GM12878 (cell line): ENCODE data around the gene TMEM235. TPM values are rescaled to one million over a fixed set of nuclear protein-coding genes. Genes with fewer than 3 reads are reported as not detected.

Experiments used
- ATAC-seq: fragments of 200-7000 bp; cut with Tn5 transposase; 3 replicates; pipeline ENCODE4 v1.9.1; 2020; ENCODE audit warnings: mild to moderate bottlenecking, moderate library complexity
- BruUV-seq: library from RNA; stranded (reverse); fragments of 400-500 nt; replicated peaks from 2 replicates; lab custom pipeline; 2021; lab: Mats Ljungman, UMichigan
- CTCF ChIA-PET: fragments of 300-600 bp; sonication (Branson Sonifier 250); formaldehyde crosslinking; extraction: SDS; loops from one replicate; lab custom pipeline; 2021; ENCODE audit warnings: inconsistent platforms; lab: Yijun Ruan, JAX
- POLR2A ChIA-PET: fragments of 350-600 bp; formaldehyde crosslinking; extraction: SDS; loops from one replicate; lab custom pipeline; 2021; ENCODE audit warnings: inconsistent platforms; lab: Charles Lee
- RAD21 ChIA-PET: fragments of 300-600 bp; sonication (Branson Sonifier 250); formaldehyde crosslinking; loops from one replicate; lab custom pipeline; 2023; ENCODE audit warnings: antibody characterized with exemption; ENCODE audit not compliant: unreplicated experiment; lab: Charles Lee
- SMC1A ChIA-PET: fragments of 300-600 bp; sonication (Branson Sonifier 250); formaldehyde crosslinking; loops from one replicate; lab custom pipeline; 2023; ENCODE audit not compliant: unreplicated experiment, uncharacterized antibody; lab: Charles Lee
- DNase-seq: peaks from one replicate; pipeline ENCODE4 v3.0.0-alpha.2; 2011; ENCODE audit warnings: low read depth, low spot score
- FAIRE-seq: peaks from 3 replicates; lab custom pipeline; 2011; peaks lifted over from hg19 to GRCh38; lab: Jason Lieb, UNC
- H2AFZ ChIP-seq: 2 replicates; pipeline ENCODE4 v1.6.0; 2011; ENCODE audit warnings: low read depth, low read length, control low read depth; ENCODE audit not compliant: control insufficient read depth
- H3K27ac ChIP-seq: 2 replicates; pipeline ENCODE4 v1.5.1; 2011; ENCODE audit warnings: control low read depth; ENCODE audit not compliant: control insufficient read depth, insufficient read depth
- H3K27me3 ChIP-seq, 2 experiments: replicated peaks in 1 of 2; 2 replicates each; pipeline versions ENCODE4 v1.6.0 to v1.6.1; 2011; ENCODE audit warnings: low read length in 1 of 2; ENCODE audit not compliant: control insufficient read depth in 2 of 2, insufficient read depth in 2 of 2
- H3K36me3 ChIP-seq, 2 experiments: 2 replicates each; pipeline ENCODE4 v1.5.1; 2011; ENCODE audit warnings: low read length in 1 of 2; ENCODE audit not compliant: control insufficient read depth in 2 of 2, insufficient read depth in 2 of 2
- H3K4me1 ChIP-seq: 2 replicates; pipeline ENCODE4 v1.6.1; 2011; ENCODE audit warnings: mild to moderate bottlenecking, low read length, moderate library complexity, mixed read lengths; ENCODE audit not compliant: control insufficient read depth, insufficient read depth
- H3K4me2 ChIP-seq: 2 replicates; pipeline ENCODE4 v1.6.0; 2011; ENCODE audit warnings: control low read depth; ENCODE audit not compliant: control insufficient read depth, insufficient read depth
- H3K4me3 ChIP-seq: fragments of 200-600 bp; sonication (generic); 2 replicates; pipeline ENCODE4 v1.5.1; 2016
- H3K79me2 ChIP-seq: 2 replicates; pipeline ENCODE4 v1.6.0; 2011; ENCODE audit warnings: low read length; ENCODE audit not compliant: control insufficient read depth, insufficient read depth
- H3K9ac ChIP-seq: 2 replicates; pipeline ENCODE4 v1.8.0; 2011; ENCODE audit warnings: low read length, control low read depth, mixed read lengths; ENCODE audit not compliant: control insufficient read depth, insufficient read depth
- H3K9me3 ChIP-seq: replicated peaks from 3 replicates; pipeline ENCODE4 v1.5.1; 2011; ENCODE audit warnings: mild to moderate bottlenecking, low read length; ENCODE audit not compliant: control insufficient read depth, insufficient read depth
- H4K20me1 ChIP-seq: 2 replicates; pipeline ENCODE4 v1.6.0; 2011; ENCODE audit not compliant: control insufficient read depth, insufficient read depth
- BACH1 ChIP-seq: fragments of 450-650 bp; IDR thresholded peaks from 2 replicates; pipeline ENCODE4 v1.6.1; 2017; ENCODE audit warnings: mild to moderate bottlenecking, borderline replicate concordance
- BMI1 ChIP-seq: fragments of 450-650 bp; IDR thresholded peaks from 2 replicates; pipeline ENCODE4 v1.6.1; 2016; ENCODE audit warnings: mild to moderate bottlenecking, moderate library complexity, borderline replicate concordance
- CHD1 ChIP-seq: IDR thresholded peaks from 2 replicates; pipeline ENCODE4 v1.6.1; 2012; ENCODE audit warnings: low read depth, low read length, improper control_type of control experiment
- ESRRA ChIP-seq: IDR thresholded peaks from 2 replicates; pipeline ENCODE4 v1.6.1; 2012; ENCODE audit warnings: mild to moderate bottlenecking, low read length, improper control_type of control experiment
- EZH2 ChIP-seq: IDR thresholded peaks from 2 replicates; pipeline ENCODE4 v1.6.1; 2012; ENCODE audit warnings: low read depth, mild to moderate bottlenecking, control low read depth, inconsistent platforms, low read length, borderline replicate concordance; ENCODE audit not compliant: control insufficient read depth
- HCFC1 ChIP-seq: fragments of 150-350 bp; IDR thresholded peaks from 2 replicates; pipeline ENCODE4 v1.6.1; 2014; ENCODE audit warnings: low read length
- MAX ChIP-seq: IDR thresholded peaks from 2 replicates; pipeline ENCODE4 v1.6.1; 2012; ENCODE audit warnings: low read depth, low read length, improper control_type of control experiment
- MEF2A ChIP-seq: IDR thresholded peaks from 2 replicates; pipeline ENCODE4 v1.6.1; 2011; ENCODE audit warnings: low read depth, mild to moderate bottlenecking, low read length, moderate library complexity; ENCODE audit not compliant: insufficient read depth
- NFXL1 ChIP-seq: fragments of 450-650 bp; IDR thresholded peaks from 2 replicates; pipeline ENCODE4 v1.6.1; 2017; ENCODE audit warnings: antibody characterized with exemption, mild to moderate bottlenecking, borderline replicate concordance
- SREBF1 ChIP-seq: IDR thresholded peaks from 2 replicates; pipeline ENCODE4 v1.6.1; 2012; ENCODE audit warnings: mild to moderate bottlenecking, low read length
- WGBS: methylation state at CpG from one replicate; pipeline ENCODE4 v1.1.6; 2016; ENCODE audit warnings: low lambda C conversion rate; ENCODE audit not compliant: insufficient replicate concordance, insufficient coverage; ENCODE audit errors: missing lambda C conversion rate; 5-methylcytosine and 5-hydroxymethylcytosine counted together
- in situ Hi-C: fragments of 300-500 bp; cut with MboI; formaldehyde crosslinking; loops from 9 replicates; pipeline ENCODE4 v1.14.3; 2018; ENCODE audit warnings: mixed read lengths
- intact Hi-C: fragments of 100-400 bp; cut with micrococcal nuclease; formaldehyde crosslinking; loops from one replicate; pipeline ENCODE4 v1.14.2; 2022; ENCODE audit not compliant: unreplicated experiment
- polyA plus RNA-seq, 11 experiments: library from polyadenylated mRNA; depleted of rRNA in 4 of 11; unstranded in 6 of 11; stranded (reverse) in 5 of 11; fragments of >200 nt; fragmentation: Nextera tagmentation in 4 of 11; fragmentation: Illumina TruSeq in 1 of 11; extraction: Ambion mirVana in 4 of 11; extraction: Trizol in 1 of 11; gene quantifications; 1 replicate in 1 of 11; 2 replicates in 10 of 11; pipeline versions ENCODE4 v1.2.1 to v1.2.3, GENCODE V29; 2011 to 2016; ENCODE audit warnings: inconsistent platforms in 2 of 11, missing spikeins in 2 of 11, low read depth in 1 of 11
- total RNA-seq, 4 experiments: library from RNA; depleted of rRNA in 3 of 4; stranded (reverse); fragments of >200 nt in 3 of 4; fragmentation: Illumina TruSeq in 1 of 4; extraction: Trizol in 1 of 4; gene quantifications; 2 replicates each; pipeline versions ENCODE4 v1.2.1 to v1.2.3, GENCODE V29; 2013 to 2021
- TF ChIP-seq, protein P1 (sequence below): IDR thresholded peaks from 2 replicates; pipeline ENCODE4 v1.6.1; 2011; ENCODE audit warnings: borderline replicate concordance, low read depth, mild to moderate bottlenecking, moderate library complexity, low read length; ENCODE audit not compliant: insufficient read depth, poor library complexity, severe bottlenecking
- TF ChIP-seq, protein P2 (sequence below): fragments of 450-650 bp; formaldehyde crosslinking; IDR thresholded peaks from 2 replicates; pipeline ENCODE4 v1.4.0; 2022; ENCODE audit warnings: mild to moderate bottlenecking, moderate library complexity
- TF ChIP-seq, protein P3 (sequence below): fragments of 450-650 bp; IDR thresholded peaks from 2 replicates; pipeline ENCODE4 v1.6.1; 2018; ENCODE audit warnings: mild to moderate bottlenecking, low read depth, moderate library complexity; ENCODE audit not compliant: partially characterized antibody

TMEM235 gene
- total and polyA plus RNA-seq, 10 of the 15 experiments (the other 5 are each of a cell fraction or from before 2014, with no cell fraction given) = not detected

GRCh38 chr17:78240012-78240655 is 8.7 kb downstream of the TMEM235 start:
- FAIRE-seq (no peak), ATAC-seq (no peak), DNase-seq (no peak)
- CTCF ChIA-PET = no interaction called here
- no peak overlapping the region for H3K4me2 ChIP-seq
- H3K4me3 ChIP-seq = no peak overlapping the region
- H3K79me2 ChIP-seq = no peaks in the 10 kb centered on the region
- no peak overlapping the region for H2AFZ ChIP-seq
- RAD21 ChIA-PET = no interaction called here
- SMC1A ChIA-PET = no interaction called here
- no peak for TF ChIP-seq BMI1
- no peak for TF ChIP-seq EZH2
- no peak for TF ChIP-seq BACH1
- TF ChIP-seq HCFC1 = no peak
- no peak for TF ChIP-seq ESRRA
- no peak for TF ChIP-seq NFXL1
- TF ChIP-seq, protein P1, sequence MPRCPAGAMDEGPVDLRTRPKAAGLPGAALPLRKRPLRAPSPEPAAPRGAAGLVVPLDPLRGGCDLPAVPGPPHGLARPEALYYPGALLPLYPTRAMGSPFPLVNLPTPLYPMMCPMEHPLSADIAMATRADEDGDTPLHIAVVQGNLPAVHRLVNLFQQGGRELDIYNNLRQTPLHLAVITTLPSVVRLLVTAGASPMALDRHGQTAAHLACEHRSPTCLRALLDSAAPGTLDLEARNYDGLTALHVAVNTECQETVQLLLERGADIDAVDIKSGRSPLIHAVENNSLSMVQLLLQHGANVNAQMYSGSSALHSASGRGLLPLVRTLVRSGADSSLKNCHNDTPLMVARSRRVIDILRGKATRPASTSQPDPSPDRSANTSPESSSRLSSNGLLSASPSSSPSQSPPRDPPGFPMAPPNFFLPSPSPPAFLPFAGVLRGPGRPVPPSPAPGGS = no peak
- TF ChIP-seq CHD1 = no peak
- TF ChIP-seq, protein P2, sequence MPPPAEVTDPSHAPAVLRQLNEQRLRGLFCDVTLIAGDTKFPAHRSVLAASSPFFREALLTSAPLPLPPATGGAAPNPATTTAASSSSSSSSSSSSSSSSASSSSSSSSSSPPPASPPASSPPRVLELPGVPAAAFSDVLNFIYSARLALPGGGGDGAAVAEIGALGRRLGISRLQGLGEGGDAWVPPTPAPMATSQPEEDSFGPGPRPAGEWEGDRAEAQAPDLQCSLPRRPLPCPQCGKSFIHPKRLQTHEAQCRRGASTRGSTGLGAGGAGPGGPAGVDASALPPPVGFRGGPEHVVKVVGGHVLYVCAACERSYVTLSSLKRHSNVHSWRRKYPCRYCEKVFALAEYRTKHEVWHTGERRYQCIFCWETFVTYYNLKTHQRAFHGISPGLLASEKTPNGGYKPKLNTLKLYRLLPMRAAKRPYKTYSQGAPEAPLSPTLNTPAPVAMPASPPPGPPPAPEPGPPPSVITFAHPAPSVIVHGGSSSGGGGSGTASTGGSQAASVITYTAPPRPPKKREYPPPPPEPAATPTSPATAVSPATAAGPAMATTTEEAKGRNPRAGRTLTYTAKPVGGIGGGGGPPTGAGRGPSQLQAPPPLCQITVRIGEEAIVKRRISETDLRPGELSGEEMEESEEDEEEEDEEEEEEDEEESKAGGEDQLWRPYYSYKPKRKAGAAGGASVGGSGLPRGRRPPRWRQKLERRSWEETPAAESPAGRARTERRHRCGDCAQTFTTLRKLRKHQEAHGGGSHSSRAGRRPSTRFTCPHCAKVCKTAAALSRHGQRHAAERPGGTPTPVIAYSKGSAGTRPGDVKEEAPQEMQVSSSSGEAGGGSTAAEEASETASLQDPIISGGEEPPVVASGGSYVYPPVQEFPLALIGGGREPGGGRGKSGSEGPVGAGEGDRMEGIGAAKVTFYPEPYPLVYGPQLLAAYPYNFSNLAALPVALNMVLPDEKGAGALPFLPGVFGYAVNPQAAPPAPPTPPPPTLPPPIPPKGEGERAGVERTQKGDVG (CRISPR knock-in tag) = no peak
- no peak for TF ChIP-seq MEF2A
- TF ChIP-seq MAX = no peak
- no peak for TF ChIP-seq SREBF1
- TF ChIP-seq, protein P3, sequence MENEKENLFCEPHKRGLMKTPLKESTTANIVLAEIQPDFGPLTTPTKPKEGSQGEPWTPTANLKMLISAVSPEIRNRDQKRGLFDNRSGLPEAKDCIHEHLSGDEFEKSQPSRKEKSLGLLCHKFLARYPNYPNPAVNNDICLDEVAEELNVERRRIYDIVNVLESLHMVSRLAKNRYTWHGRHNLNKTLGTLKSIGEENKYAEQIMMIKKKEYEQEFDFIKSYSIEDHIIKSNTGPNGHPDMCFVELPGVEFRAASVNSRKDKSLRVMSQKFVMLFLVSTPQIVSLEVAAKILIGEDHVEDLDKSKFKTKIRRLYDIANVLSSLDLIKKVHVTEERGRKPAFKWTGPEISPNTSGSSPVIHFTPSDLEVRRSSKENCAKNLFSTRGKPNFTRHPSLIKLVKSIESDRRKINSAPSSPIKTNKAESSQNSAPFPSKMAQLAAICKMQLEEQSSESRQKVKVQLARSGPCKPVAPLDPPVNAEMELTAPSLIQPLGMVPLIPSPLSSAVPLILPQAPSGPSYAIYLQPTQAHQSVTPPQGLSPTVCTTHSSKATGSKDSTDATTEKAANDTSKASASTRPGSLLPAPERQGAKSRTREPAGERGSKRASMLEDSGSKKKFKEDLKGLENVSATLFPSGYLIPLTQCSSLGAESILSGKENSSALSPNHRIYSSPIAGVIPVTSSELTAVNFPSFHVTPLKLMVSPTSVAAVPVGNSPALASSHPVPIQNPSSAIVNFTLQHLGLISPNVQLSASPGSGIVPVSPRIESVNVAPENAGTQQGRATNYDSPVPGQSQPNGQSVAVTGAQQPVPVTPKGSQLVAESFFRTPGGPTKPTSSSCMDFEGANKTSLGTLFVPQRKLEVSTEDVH = no peak
- in situ Hi-C loops (no loop called here), intact Hi-C loops (no loop called here)
- H3K27ac ChIP-seq = no peak overlapping the region
- H4K20me1 ChIP-seq = no peaks in the 10 kb centered on the region
- H3K36me3 ChIP-seq = no peaks in the 10 kb centered on the region
- H3K27me3 ChIP-seq = no peaks in the 10 kb centered on the region; a peak in 1 of 4 replicates
- H3K9me3 ChIP-seq = no peaks in the 10 kb centered on the region
- no TSS peak for BruUV-seq
- H3K9ac ChIP-seq = no peak overlapping the region
- POLR2A ChIA-PET = interaction anchor here (0.6 to 1.4 kb wide), 2 partner anchors 11 to 227 kb away, joined by 3 read pairs; no protein-coding TSS in a partner anchor
- H3K4me1 ChIP-seq = peaks cover 20% of the 10 kb centered on the region
- WGBS = 56% methylated on average over 11 of the region's 12 CpGs
